Thoracic aorta endothelial cell (primary cell): ENCODE measurements around the gene PCCB. TPM values are rescaled to one million over a fixed set of nuclear protein-coding genes. Genes with fewer than 3 reads are reported as not detected.

ENCODE experiments used
- total RNA-seq: library from RNA; depleted of rRNA; stranded (reverse); fragments of >200 nt; gene quantifications from 2 replicates; pipeline ENCODE4 v1.2.3, GENCODE V29; 2012

PCCB gene
- 50.8 and 54.3 TPM in 2 replicates for total RNA-seq

DNA sequence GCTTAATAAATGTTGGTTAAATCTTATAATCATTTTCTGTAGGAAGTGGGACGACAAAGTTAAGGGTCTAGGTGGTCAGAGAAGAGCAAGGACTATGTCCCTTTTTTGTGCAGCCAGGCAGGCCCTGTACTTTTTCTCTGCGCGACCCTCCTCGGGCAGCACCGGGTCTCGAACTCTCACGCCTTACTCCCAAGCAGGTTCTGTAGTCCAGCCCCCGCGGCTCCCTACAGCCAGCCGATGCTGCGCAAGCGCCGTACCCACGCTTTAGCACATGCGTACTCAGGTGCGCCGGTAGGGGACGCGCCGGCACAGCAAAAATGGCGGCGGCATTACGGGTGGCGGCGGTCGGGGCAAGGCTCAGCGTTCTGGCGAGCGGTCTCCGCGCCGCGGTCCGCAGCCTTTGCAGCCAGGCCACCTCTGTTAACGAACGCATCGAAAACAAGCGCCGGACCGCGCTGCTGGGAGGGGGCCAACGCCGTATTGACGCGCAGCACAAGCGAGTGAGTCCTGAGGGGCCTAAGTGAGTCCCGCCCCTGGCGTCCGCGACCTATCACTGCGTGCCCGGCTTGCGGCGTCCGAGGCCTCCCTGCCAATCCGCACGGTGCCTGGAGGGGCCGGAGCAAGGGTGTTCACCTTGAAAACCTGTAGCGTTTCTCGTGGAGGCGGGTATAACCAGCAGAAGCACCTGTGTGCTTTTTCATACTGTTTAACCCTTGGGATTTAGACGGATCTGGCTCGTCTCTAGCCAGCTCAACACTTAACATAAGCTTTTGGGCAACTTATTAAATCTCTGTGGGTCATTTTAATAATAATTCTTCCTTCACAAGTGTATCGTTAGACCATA is at the start of gene PCCB:
TSS of gene PCCB (plus strand) at position 282 of the 844 bp plus-strand sequence. CDS start at position 318, 36 bp downstream.

Other genes with a start within 250 kb of the PCCB start
- 30.7 and 33.9 TPM in 2 replicates for gene MSL2, start 54.0 kb upstream of the PCCB start, total RNA-seq